OCI-LY1 (cell line): ENCODE measurements around the gene HOPX.

Source experiments
- H2AFZ ChIP-seq: fragments of 200-600 bp; sonication (generic), shearing (Covaris generic); 2 replicates; pipeline ENCODE4 v1.6.0; 2014; ENCODE audit warnings: antibody characterized with exemption, mild to moderate bottlenecking, low read length
- H3F3A ChIP-seq: fragments of 200-600 bp; sonication (generic), shearing (Covaris generic); 2 replicates; pipeline ENCODE4 v1.6.0; 2014; ENCODE audit warnings: mild to moderate bottlenecking, antibody characterized with exemption, low read length, moderate library complexity; ENCODE audit not compliant: insufficient read depth
- H3K27ac ChIP-seq: fragments of 200-600 bp; sonication (generic); 2 replicates; pipeline ENCODE4 v1.5.1; 2014; ENCODE audit warnings: low read length, mixed run types, mild to moderate bottlenecking, low read depth; ENCODE audit not compliant: poor library complexity, severe bottlenecking
- H3K27me3 ChIP-seq: fragments of 200-600 bp; sonication (generic); 2 replicates; pipeline ENCODE4 v1.6.0; 2014; ENCODE audit warnings: antibody characterized with exemption, mild to moderate bottlenecking, low read length, moderate library complexity; ENCODE audit not compliant: insufficient read depth
- H3K36me3 ChIP-seq: fragments of 200-600 bp; sonication (generic); 2 replicates; pipeline ENCODE4 v1.6.1; 2014; ENCODE audit warnings: mild to moderate bottlenecking, antibody characterized with exemption, low read length, moderate library complexity, mixed read lengths; ENCODE audit not compliant: insufficient read depth
- H3K4me1 ChIP-seq: fragments of 200-600 bp; sonication (generic); 2 replicates; pipeline ENCODE4 v1.5.1; 2014; ENCODE audit warnings: mild to moderate bottlenecking, low read length, moderate library complexity; ENCODE audit not compliant: insufficient read depth, severe bottlenecking
- H3K4me2 ChIP-seq: fragments of 200-600 bp; sonication (generic), shearing (Covaris generic); 2 replicates; pipeline ENCODE4 v1.6.1; 2014; ENCODE audit warnings: low read length
- H3K4me3 ChIP-seq: fragments of 200-600 bp; sonication (generic); 2 replicates; pipeline ENCODE4 v1.5.1; 2014; ENCODE audit warnings: low read length, low read depth, mild to moderate bottlenecking, mixed read lengths; ENCODE audit not compliant: poor library complexity, severe bottlenecking
- H3K79me2 ChIP-seq: fragments of 200-600 bp; shearing (Covaris generic); 2 replicates; pipeline ENCODE4 v1.6.1; 2016; ENCODE audit warnings: mixed run types, low read length, mixed read lengths; ENCODE audit not compliant: insufficient read depth
- H3K9ac ChIP-seq: fragments of 200-600 bp; sonication (generic), shearing (Covaris generic); 2 replicates; pipeline ENCODE4 v1.6.1; 2014; ENCODE audit warnings: mild to moderate bottlenecking, low read length, mixed read lengths
- H3K9me2 ChIP-seq: fragments of 200-600 bp; sonication (generic), shearing (Covaris generic); 2 replicates; pipeline ENCODE4 v1.6.1; 2014; ENCODE audit warnings: low read depth, mild to moderate bottlenecking, low read length, mixed read lengths
- H3K9me3 ChIP-seq: fragments of 200-600 bp; shearing (Covaris generic); 2 replicates; pipeline ENCODE4 v1.6.1; 2014; ENCODE audit warnings: low read length, mixed read lengths
- H4K20me1 ChIP-seq: fragments of 200-600 bp; sonication (generic), shearing (Covaris generic); 2 replicates; pipeline ENCODE4 v1.6.0; 2016; ENCODE audit warnings: mild to moderate bottlenecking, low read length; ENCODE audit not compliant: insufficient read depth
- CTCF ChIP-seq: fragments of 200-600 bp; sonication (generic), shearing (Covaris generic); IDR thresholded peaks from 2 replicates; pipeline ENCODE4 v1.5.1; 2017; ENCODE audit warnings: mild to moderate bottlenecking, antibody characterized with exemption, low read length, moderate library complexity, mixed read lengths
- EZH2 ChIP-seq: fragments of 200-600 bp; sonication (generic), shearing (Covaris generic); IDR thresholded peaks from 2 replicates; pipeline ENCODE4 v1.8.0; 2017; ENCODE audit warnings: borderline replicate concordance, mixed run types, mild to moderate bottlenecking, antibody characterized with exemption, low read length, moderate library complexity, mixed read lengths

HOPX gene

GRCh38 chr4:56708146-56708545, 27.1 kb upstream of the HOPX start:
- no peak overlapping the region for H3K27ac ChIP-seq
- no peak overlapping the region for H3K9ac ChIP-seq
- H3K79me2 ChIP-seq, result no peaks in the 10 kb centered on the region
- H3F3A ChIP-seq, result no peaks in the 10 kb centered on the region
- H3K4me1 ChIP-seq, result no peaks in the 10 kb centered on the region
- no peaks in the 10 kb centered on the region for H3K36me3 ChIP-seq
- TF ChIP-seq CTCF (no peak), EZH2 (no peak)
- H3K4me3 ChIP-seq, result no peak overlapping the region
- no peaks in the 10 kb centered on the region for H3K9me2 ChIP-seq
- H3K9me3 ChIP-seq, result no peaks in the 10 kb centered on the region
- H2AFZ ChIP-seq, result no peak overlapping the region
- no peaks in the 10 kb centered on the region for H4K20me1 ChIP-seq
- no peaks in the 10 kb centered on the region for H3K27me3 ChIP-seq
- H3K4me2 ChIP-seq, result no peak overlapping the region

GRCh38 chr4:56705966-56706365, 24.9 kb upstream of the HOPX start:
- Histone ChIP-seq H3K79me2 (no peaks in the 10 kb centered on the region), H3K9ac (no peak overlapping the region), H3K9me2 (no peaks in the 10 kb centered on the region), H3F3A (no peaks in the 10 kb centered on the region), H3K36me3 (no peaks in the 10 kb centered on the region), H3K4me1 (no peaks in the 10 kb centered on the region), H4K20me1 (no peaks in the 10 kb centered on the region), H3K4me2 (no peak overlapping the region), H3K27ac (no peak overlapping the region), H3K4me3 (no peak overlapping the region), H2AFZ (no peak overlapping the region), H3K9me3 (no peaks in the 10 kb centered on the region), H3K27me3 (no peaks in the 10 kb centered on the region)
- no peak for TF ChIP-seq EZH2
- no peak for TF ChIP-seq CTCF

- H3K4me1 ChIP-seq, result no peaks in the 10 kb centered on the region
- no peak overlapping the region for H3K4me2 ChIP-seq
- H3K9ac ChIP-seq, result no peak overlapping the region
- no peak overlapping the region for H3K4me3 ChIP-seq
- TF ChIP-seq CTCF (no peak), EZH2 (no peak)
- no peak overlapping the region for H3K27ac ChIP-seq
- H3K79me2 ChIP-seq, result no peaks in the 10 kb centered on the region
- H3F3A ChIP-seq, result no peaks in the 10 kb centered on the region
- no peaks in the 10 kb centered on the region for H3K9me2 ChIP-seq
- H3K27me3 ChIP-seq, result no peaks in the 10 kb centered on the region
- no peak overlapping the region for H2AFZ ChIP-seq
- no peaks in the 10 kb centered on the region for H4K20me1 ChIP-seq
- H3K9me3 ChIP-seq, result no peaks in the 10 kb centered on the region
- H3K36me3 ChIP-seq, result no peaks in the 10 kb centered on the region
Measured at GRCh38 chr4:56705334-56705733, 24.2 kb upstream of the HOPX start.
